GM20431 (cell line): ENCODE data around the gene LPCAT1.
"Not testable (repeated sequence)": the region's sequence is repeated elsewhere in the genome, so short reads cannot be mapped to it uniquely, and the experiment has no call there.

Source experiments
- in situ Hi-C: fragments of 300-500 bp; cut with MseI, MboI; formaldehyde crosslinking; loops from one replicate; pipeline ENCODE4 v1.15.0; 2020; ENCODE audit warnings: low sequenced_read_pairs; ENCODE audit not compliant: unreplicated experiment

The LPCAT1 gene

GRCh38 chr5:1511651-1512540 lies 11.9 kb downstream of the LPCAT1 start:
- in situ Hi-C loops, result no loop called here

GRCh38 chr5:1511048-1511447 lies 12.7 kb downstream of the LPCAT1 start:
- in situ Hi-C loops, result no loop called here

GRCh38 chr5:1510631-1511030 lies 13.1 kb downstream of the LPCAT1 start:
- in situ Hi-C loops, result no loop called here

GRCh38 chr5:1510151-1510561 lies 13.6 kb downstream of the LPCAT1 start:
- in situ Hi-C loops, result no loop called here

GRCh38 chr5:1509346-1510085 lies 14.2 kb downstream of the LPCAT1 start:
- in situ Hi-C loops, result no loop called here

- in situ Hi-C loops, result no loop called here
These were observed 15.0 kb downstream of the LPCAT1 start for GRCh38 chr5:1508659-1509290.

- in situ Hi-C loops, result no loop called here
These were observed 15.7 kb downstream of the LPCAT1 start for GRCh38 chr5:1507961-1508658.

- in situ Hi-C loops, result no loop called here
These were observed 16.3 kb downstream of the LPCAT1 start for GRCh38 chr5:1507457-1507856.

- in situ Hi-C loops, result no loop called here
These were observed 16.8 kb downstream of the LPCAT1 start for GRCh38 chr5:1507014-1507375.

- in situ Hi-C loops, result no loop called here
These were observed 17.3 kb downstream of the LPCAT1 start for GRCh38 chr5:1506242-1507013.

- in situ Hi-C loops, result no loop called here
These were observed 18.1 kb downstream of the LPCAT1 start for GRCh38 chr5:1505506-1506241.

- in situ Hi-C loops, result not testable (repeated sequence)
These were observed 18.7 kb downstream of the LPCAT1 start for GRCh38 chr5:1505089-1505488.

GRCh38 chr5:1504617-1505016 lies 19.1 kb downstream of the LPCAT1 start:
- in situ Hi-C loops, result no loop called here

GRCh38 chr5:1504069-1504595 lies 19.6 kb downstream of the LPCAT1 start:
- in situ Hi-C loops, result no loop called here

- in situ Hi-C loops, result no loop called here
These were observed 20.3 kb downstream of the LPCAT1 start for GRCh38 chr5:1503241-1504068.

- in situ Hi-C loops, result no loop called here
These were observed 21.0 kb downstream of the LPCAT1 start for GRCh38 chr5:1502737-1503120.

- in situ Hi-C loops, result no loop called here
These were observed 21.6 kb downstream of the LPCAT1 start for GRCh38 chr5:1502046-1502736.
